ENCODE measurements around the gene APOBEC3H.

APOBEC3H gene

GRCh38 chr22:39129081-39129480, 32.0 kb downstream of the APOBEC3H start:
- Histone ChIP-seq H4K12ac (ENCODE audit: low read depth, low read length) (no peak overlapping the region), H3K9ac (ENCODE audit: low read length) (no peak overlapping the region), H3K79me1 (ENCODE audit: low read length) (peaks cover 3% of the 10 kb centered on the region), H3K4me3 (ENCODE audit: low read depth, low read length) (no peak overlapping the region), H3K23ac (ENCODE audit: low read length) (no peak overlapping the region), H3K27ac (ENCODE audit: low read depth, low read length) (no peak overlapping the region), H3K4ac (ENCODE audit: low read depth, low read length) (no peak overlapping the region), H3K4me2 (ENCODE audit: low read length) (no peak overlapping the region), H2BK12ac (ENCODE audit: low read length) (no peak overlapping the region), H2BK120ac (ENCODE audit: insufficient read depth, low read length, poor library complexity) (no peak overlapping the region), H3K79me2 (ENCODE audit: control insufficient read depth, insufficient read depth, low read length, poor library complexity) (no peaks in the 10 kb centered on the region), H3K18ac (ENCODE audit: low read length) (no peak overlapping the region), H3K36me3 (ENCODE audit: control insufficient read depth in 1 of 2, insufficient read depth in 2 of 2, low read length in 2 of 2) (no peaks in the 10 kb centered on the region), H2BK5ac (ENCODE audit: low read depth, low read length, poor library complexity) (no peak overlapping the region), H3K4me1 (ENCODE audit: control insufficient read depth in 1 of 2, insufficient read depth in 2 of 2, low read length in 2 of 2) (peaks cover 17 to 23% of the 10 kb centered on the region in 2 experiments), H3K27me3 (ENCODE audit: insufficient read depth, low read length) (no peaks in the 10 kb centered on the region), H2AK5ac (ENCODE audit: low read length) (no peak overlapping the region), H4K8ac (ENCODE audit: low read depth, low read length) (no peak overlapping the region), H3K14ac (ENCODE audit: low read length) (no peak overlapping the region), H2AFZ (ENCODE audit: insufficient read depth, low read length, poor library complexity) (no peak overlapping the region), H4K91ac (ENCODE audit: low read depth, low read length) (no peak overlapping the region), H3K9me3 (ENCODE audit: insufficient read depth, low read depth, low read length) (peaks cover 6% of the 10 kb centered on the region)
- DNase-seq: no peak
- no CpG with 5 or more reads among the region's 4 CpGs for WGBS (ENCODE audit: extremely low coverage, insufficient coverage, insufficient read length)

- no peaks in the 10 kb centered on the region for H3K79me2 ChIP-seq (ENCODE audit: control insufficient read depth, insufficient read depth, low read length, poor library complexity)
- H4K12ac ChIP-seq (ENCODE audit: low read depth, low read length): no peak overlapping the region
- H3K4me1 ChIP-seq (ENCODE audit: control insufficient read depth in 1 of 2, insufficient read depth in 2 of 2, low read length in 2 of 2): peaks cover 15 to 23% of the 10 kb centered on the region in 2 experiments
- no peak overlapping the region for H2BK12ac ChIP-seq (ENCODE audit: low read length)
- WGBS (ENCODE audit: extremely low coverage, insufficient coverage, insufficient read length): no CpG with 5 or more reads among the region's 9 CpGs
- H3K23ac ChIP-seq (ENCODE audit: low read length): no peak overlapping the region
- no peak overlapping the region for H2AFZ ChIP-seq (ENCODE audit: insufficient read depth, low read length, poor library complexity)
- H3K4me2 ChIP-seq (ENCODE audit: low read length): no peak overlapping the region
- H3K4ac ChIP-seq (ENCODE audit: low read depth, low read length): no peak overlapping the region
- no peak overlapping the region for H2BK120ac ChIP-seq (ENCODE audit: insufficient read depth, low read length, poor library complexity)
- no peak overlapping the region for H3K9ac ChIP-seq (ENCODE audit: low read length)
- no peaks in the 10 kb centered on the region for H3K36me3 ChIP-seq (ENCODE audit: control insufficient read depth in 1 of 2, insufficient read depth in 2 of 2, low read length in 2 of 2)
- H3K27ac ChIP-seq (ENCODE audit: low read depth, low read length): no peak overlapping the region
- no peak for DNase-seq
- peaks cover 3% of the 10 kb centered on the region for H3K79me1 ChIP-seq (ENCODE audit: low read length)
- no peak overlapping the region for H3K14ac ChIP-seq (ENCODE audit: low read length)
- no peak overlapping the region for H2AK5ac ChIP-seq (ENCODE audit: low read length)
- H4K8ac ChIP-seq (ENCODE audit: low read depth, low read length): no peak overlapping the region
- no peak overlapping the region for H2BK5ac ChIP-seq (ENCODE audit: low read depth, low read length, poor library complexity)
- no peak overlapping the region for H4K91ac ChIP-seq (ENCODE audit: low read depth, low read length)
- H3K4me3 ChIP-seq (ENCODE audit: low read depth, low read length): no peak overlapping the region
- no peak overlapping the region for H3K18ac ChIP-seq (ENCODE audit: low read length)
- no peaks in the 10 kb centered on the region for H3K27me3 ChIP-seq (ENCODE audit: insufficient read depth, low read length)
- peaks cover 6% of the 10 kb centered on the region for H3K9me3 ChIP-seq (ENCODE audit: insufficient read depth, low read depth, low read length)
These were observed 32.7 kb downstream of the APOBEC3H start for GRCh38 chr22:39129746-39130145.

- no peaks in the 10 kb centered on the region for H3K79me2 ChIP-seq (ENCODE audit: control insufficient read depth, insufficient read depth, low read length, poor library complexity)
- H2BK120ac ChIP-seq (ENCODE audit: insufficient read depth, low read length, poor library complexity): no peak overlapping the region
- H3K23ac ChIP-seq (ENCODE audit: low read length): no peak overlapping the region
- no peak overlapping the region for H3K4me3 ChIP-seq (ENCODE audit: low read depth, low read length)
- WGBS (ENCODE audit: extremely low coverage, insufficient coverage, insufficient read length): no CpG with 5 or more reads among the region's 8 CpGs
- H3K4me2 ChIP-seq (ENCODE audit: low read length): no peak overlapping the region
- H2AK5ac ChIP-seq (ENCODE audit: low read length): no peak overlapping the region
- H3K27ac ChIP-seq (ENCODE audit: low read depth, low read length): no peak overlapping the region
- no peak overlapping the region for H2AFZ ChIP-seq (ENCODE audit: insufficient read depth, low read length, poor library complexity)
- no peak overlapping the region for H4K12ac ChIP-seq (ENCODE audit: low read depth, low read length)
- no peaks in the 10 kb centered on the region for H3K36me3 ChIP-seq (ENCODE audit: control insufficient read depth in 1 of 2, insufficient read depth in 2 of 2, low read length in 2 of 2)
- no peaks in the 10 kb centered on the region for H3K27me3 ChIP-seq (ENCODE audit: insufficient read depth, low read length)
- H3K4ac ChIP-seq (ENCODE audit: low read depth, low read length): no peak overlapping the region
- H3K79me1 ChIP-seq (ENCODE audit: low read length): peaks cover 3% of the 10 kb centered on the region
- H3K18ac ChIP-seq (ENCODE audit: low read length): no peak overlapping the region
- H3K14ac ChIP-seq (ENCODE audit: low read length): no peak overlapping the region
- H2BK12ac ChIP-seq (ENCODE audit: low read length): no peak overlapping the region
- H4K8ac ChIP-seq (ENCODE audit: low read depth, low read length): no peak overlapping the region
- peaks cover 15 to 23% of the 10 kb centered on the region in 2 experiments for H3K4me1 ChIP-seq (ENCODE audit: control insufficient read depth in 1 of 2, insufficient read depth in 2 of 2, low read length in 2 of 2)
- H2BK5ac ChIP-seq (ENCODE audit: low read depth, low read length, poor library complexity): no peak overlapping the region
- H3K9me3 ChIP-seq (ENCODE audit: insufficient read depth, low read depth, low read length): peaks cover 6% of the 10 kb centered on the region
- no peak overlapping the region for H4K91ac ChIP-seq (ENCODE audit: low read depth, low read length)
- DNase-seq: no peak
- no peak overlapping the region for H3K9ac ChIP-seq (ENCODE audit: low read length)
These were observed 33.2 kb downstream of the APOBEC3H start for GRCh38 chr22:39130152-39130704.

- Histone ChIP-seq H3K36me3 (ENCODE audit: control insufficient read depth in 1 of 2, insufficient read depth in 2 of 2, low read length in 2 of 2) (no peaks in the 10 kb centered on the region), H2BK5ac (ENCODE audit: low read depth, low read length, poor library complexity) (no peak overlapping the region), H3K4ac (ENCODE audit: low read depth, low read length) (no peak overlapping the region), H2BK12ac (ENCODE audit: low read length) (peak overlapping the region; percentile 52), H3K23ac (ENCODE audit: low read length) (no peak overlapping the region), H4K12ac (ENCODE audit: low read depth, low read length) (no peak overlapping the region), H3K4me2 (ENCODE audit: low read length) (peak overlapping the region; percentile 8), H3K27me3 (ENCODE audit: insufficient read depth, low read length) (no peaks in the 10 kb centered on the region), H4K8ac (ENCODE audit: low read depth, low read length) (peak overlapping the region; percentile 23), H3K79me1 (ENCODE audit: low read length) (peaks cover 3% of the 10 kb centered on the region), H3K4me1 (ENCODE audit: control insufficient read depth in 1 of 2, insufficient read depth in 2 of 2, low read length in 2 of 2) (peaks cover 15 to 23% of the 10 kb centered on the region in 2 experiments), H3K14ac (ENCODE audit: low read length) (peak overlapping the region; percentile 49), H2AFZ (ENCODE audit: insufficient read depth, low read length, poor library complexity) (no peak overlapping the region), H4K91ac (ENCODE audit: low read depth, low read length) (peak overlapping the region; percentile 66), H3K18ac (ENCODE audit: low read length) (no peak overlapping the region), H2BK120ac (ENCODE audit: insufficient read depth, low read length, poor library complexity) (peak overlapping the region; percentile 36), H2AK5ac (ENCODE audit: low read length) (peak overlapping the region; percentile 9), H3K27ac (ENCODE audit: low read depth, low read length) (no peak overlapping the region), H3K9ac (ENCODE audit: low read length) (no peak overlapping the region), H3K79me2 (ENCODE audit: control insufficient read depth, insufficient read depth, low read length, poor library complexity) (no peaks in the 10 kb centered on the region), H3K9me3 (ENCODE audit: insufficient read depth, low read depth, low read length) (peaks cover 6% of the 10 kb centered on the region), H3K4me3 (ENCODE audit: low read depth, low read length) (no peak overlapping the region)
- WGBS (ENCODE audit: extremely low coverage, insufficient coverage, insufficient read length): no CpG with 5 or more reads among the region's 24 CpGs
- DNase-seq: no peak
These were observed 34.1 kb downstream of the APOBEC3H start for GRCh38 chr22:39130892-39131855.
